Testis (tissue), 3 donors: ENCODE results near the gene THRSP. TPM values are rescaled to one million over a fixed set of nuclear protein-coding genes. Genes with fewer than 3 reads are reported as not detected.
A peak's percentile ranks its signal among the peaks of the same experiment; 100 is the strongest.
"Not testable (repeated sequence)": the region's sequence is repeated elsewhere in the genome, so short reads cannot be mapped to it uniquely, and the experiment has no call there.

Experiments used
- DNase-seq: peaks from one replicate; pipeline ENCODE4 v3.0.0-alpha.2; 2019
- H3K27ac ChIP-seq, 2 donors: fragments of 200-600 bp; sonication (generic); one replicate each; pipeline ENCODE4 v1.5.1; 2019
- H3K27me3 ChIP-seq: fragments of 200-600 bp; sonication (generic); one replicate; pipeline ENCODE4 v1.5.1; 2019
- H3K36me3 ChIP-seq: fragments of 200-600 bp; sonication (generic); one replicate; pipeline ENCODE4 v1.5.1; 2017; ENCODE audit warnings: low read depth; ENCODE audit errors: missing control alignments
- H3K4me1 ChIP-seq: fragments of 200-600 bp; sonication (generic); one replicate; pipeline ENCODE4 v1.5.1; 2019
- H3K4me3 ChIP-seq, 2 donors: fragments of 200-600 bp; sonication (generic); one replicate each; pipeline ENCODE4 v1.5.1; 2017 to 2019
- H3K9me3 ChIP-seq: fragments of 200-600 bp; sonication (generic); one replicate; pipeline ENCODE4 v1.5.1; 2017
- CTCF ChIP-seq, 3 experiments: fragments of 450-650 bp in 2 of 3; fragments of 200-600 bp in 1 of 3; sonication (generic) in 1 of 3; IDR thresholded peaks; one replicate each; pipeline ENCODE4 v1.5.1; 2016 to 2019; ENCODE audit warnings: antibody characterized with exemption in 3 of 3, mild to moderate bottlenecking in 2 of 3, moderate library complexity in 1 of 3
- POLR2A ChIP-seq: fragments of 450-650 bp; IDR thresholded peaks from one replicate; pipeline ENCODE4 v1.6.1; 2017; ENCODE audit warnings: antibody characterized with exemption, mild to moderate bottlenecking, moderate library complexity
- WGBS, 2 donors: methylation state at CpG; one replicate each; pipeline ENCODE4 v1.1.5; 2018; 5-methylcytosine and 5-hydroxymethylcytosine counted together
- intact Hi-C: fragments of 100-400 bp; cut with DNase I; formaldehyde crosslinking; loops from one replicate; pipeline ENCODE4 v1.15.1; 2023; ENCODE audit warnings: low total_unique reads
- polyA plus RNA-seq: library from polyadenylated mRNA; stranded (reverse); fragments of 350-450 nt; fragmentation: Illumina TruSeq; extraction: RNeasy Lipid Tissue Mini Kit (QIAGEN cat#74804); gene quantifications from one replicate; pipeline ENCODE4 v1.2.3, GENCODE V29; 2014; ENCODE audit warnings: low read depth, low replicate concordance; ENCODE audit not compliant: insufficient read depth
- total RNA-seq, 2 donors: library from RNA; depleted of rRNA; stranded (reverse); fragments of >200 nt; gene quantifications; one replicate each; pipeline ENCODE4 v1.2.3, GENCODE V29; 2016

THRSP gene
- total and polyA plus RNA-seq, 3 donors from 2014 or later: 0.31 to 0.37 TPM; not detected in 1

DNA sequence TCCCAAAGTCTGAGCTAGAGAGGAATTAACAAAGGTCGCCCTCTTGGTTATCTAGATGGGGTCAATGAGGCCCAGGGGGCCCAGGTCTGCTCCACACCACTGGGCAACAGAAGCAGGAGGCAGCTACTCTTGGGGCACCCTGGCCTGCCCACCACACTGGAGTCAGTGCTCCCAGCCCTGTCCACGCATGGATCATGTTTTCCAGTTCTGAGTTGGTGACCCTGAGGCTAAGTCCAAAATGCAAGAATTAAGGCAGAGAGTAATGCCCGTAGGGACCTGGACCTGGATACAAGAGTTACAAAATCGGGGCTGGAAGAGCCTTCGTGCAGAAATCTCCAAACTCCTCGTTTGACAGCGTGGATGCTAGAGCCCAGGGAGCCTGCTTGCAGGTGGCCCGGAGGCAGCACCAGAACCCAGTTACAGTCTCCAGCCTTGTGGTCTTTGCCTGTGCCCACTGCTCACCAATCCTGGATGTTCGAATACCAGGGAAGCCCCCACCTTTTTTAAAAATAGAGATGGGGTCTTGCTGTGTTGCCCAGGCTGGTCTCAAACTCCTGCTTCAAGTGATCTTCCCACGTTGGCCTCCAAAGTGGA lies 6.1 kb upstream of the THRSP start:
- 77 to 86% methylated on average over 10 of the region's 10 CpGs for WGBS, 2 donors
- Histone ChIP-seq H3K27ac (no peak overlapping the region), H3K36me3 (no peaks in the 10 kb centered on the region), H3K9me3 (no peaks in the 10 kb centered on the region), H3K27me3 (no peaks in the 10 kb centered on the region), H3K4me3 (no peak overlapping the region), H3K4me1 (peaks cover 10% of the 10 kb centered on the region)
- DNase-seq: no peak
- intact Hi-C loops: no loop called here
- TF ChIP-seq CTCF (IDR thresholded peaks at IDR 0.05) (no peak), POLR2A (no peak)

DNA sequence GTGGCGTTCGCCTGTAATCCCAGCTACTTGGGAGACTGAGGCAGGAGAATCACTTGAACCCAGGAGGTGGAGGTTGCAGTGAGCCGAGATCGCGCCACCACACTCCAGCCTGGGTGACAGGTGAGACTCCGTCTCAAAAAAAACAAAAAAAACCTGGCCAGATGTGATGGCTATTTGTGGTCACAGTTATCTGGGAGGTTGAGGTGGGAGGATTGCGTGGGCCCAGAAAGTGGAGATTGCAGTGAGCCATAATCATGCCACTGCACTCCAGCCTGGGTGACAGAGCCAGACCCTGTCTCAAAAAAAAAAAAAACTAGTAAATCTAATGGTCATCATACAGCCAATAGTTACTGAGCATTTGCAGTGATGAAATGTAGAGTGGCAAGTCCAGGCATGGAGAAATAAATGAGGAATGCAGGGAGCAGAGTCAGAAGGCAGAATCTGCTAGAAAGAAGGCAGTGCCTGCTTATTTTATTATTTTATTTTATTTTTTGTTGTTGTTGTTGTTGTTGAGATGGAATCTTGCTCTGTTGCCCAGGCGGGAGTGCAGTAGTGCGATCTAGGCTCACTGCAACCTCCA lies 3.8 kb upstream of the THRSP start:
- H3K36me3 ChIP-seq, H3K4me3 ChIP-seq, H3K9me3 ChIP-seq, DNase-seq, H3K27me3 ChIP-seq, H3K27ac ChIP-seq, intact Hi-C loops: not testable (repeated sequence)
- WGBS, 2 donors: 87 to 89% methylated on average over 9 of the region's 9 CpGs
- peaks cover 12% of the 10 kb centered on the region for H3K4me1 ChIP-seq

DNA sequence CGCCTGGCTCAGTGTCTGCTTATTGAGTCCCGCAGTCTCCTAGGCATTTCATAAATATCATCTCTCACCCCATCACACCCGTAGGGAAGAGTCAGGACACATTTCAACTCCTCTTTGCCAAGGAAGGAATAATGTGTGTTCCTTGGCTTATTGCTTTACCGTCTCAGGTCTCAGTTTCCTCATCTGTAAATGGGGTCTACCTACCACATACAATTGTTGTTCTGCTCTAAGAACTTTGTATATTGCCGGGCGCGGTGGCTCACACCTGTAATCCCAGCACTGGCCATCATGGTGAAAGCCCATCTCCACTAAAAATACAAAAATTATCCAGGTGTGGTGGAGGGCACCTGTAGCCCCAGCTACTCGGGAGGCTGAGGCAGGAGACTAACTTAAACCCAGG lies 3.1 kb upstream of the THRSP start:
- Histone ChIP-seq H3K4me3 (no peak overlapping the region), H3K4me1 (peaks cover 12% of the 10 kb centered on the region), H3K27ac (no peak overlapping the region), H3K36me3 (no peaks in the 10 kb centered on the region), H3K27me3 (no peaks in the 10 kb centered on the region), H3K9me3 (no peaks in the 10 kb centered on the region)
- TF ChIP-seq CTCF (IDR thresholded peaks at IDR 0.05): no peak
- no peak for TF ChIP-seq POLR2A
- intact Hi-C loops: no loop called here
- WGBS, 2 donors: 94 to 95% methylated on average over 8 of the region's 8 CpGs
- DNase-seq: no peak

- no peak overlapping the region for H3K4me3 ChIP-seq
- peaks cover 12% of the 10 kb centered on the region for H3K4me1 ChIP-seq
- TF ChIP-seq POLR2A (no peak), CTCF (IDR thresholded peaks at IDR 0.05) (no peak)
- H3K9me3 ChIP-seq: no peaks in the 10 kb centered on the region
- 57 to 62% methylated on average over 4 of the region's 4 CpGs for WGBS, 2 donors
- H3K27ac ChIP-seq: peak overlapping the region in 1 of 2 donors; percentile 25
- intact Hi-C loops: no loop called here
- H3K27me3 ChIP-seq: no peaks in the 10 kb centered on the region
- DNase-seq: peak; percentile 50
- H3K36me3 ChIP-seq: no peaks in the 10 kb centered on the region
Observed at GRCh38 chr11:78061088-78061920, 2.4 kb upstream of the THRSP start.

GRCh38 chr11:78061921-78062311 lies 1.7 kb upstream of the THRSP start:
- whole genome bisulfite sequencing, 2 donors: 60 to 69% methylated on average over 4 of the region's 4 CpGs
- DNase-seq: peak; percentile 29
- no peaks in the 10 kb centered on the region for H3K9me3 ChIP-seq
- H3K27me3 ChIP-seq: no peaks in the 10 kb centered on the region
- H3K36me3 ChIP-seq: no peaks in the 10 kb centered on the region
- intact Hi-C loops: no loop called here
- H3K4me1 ChIP-seq: peaks cover 12% of the 10 kb centered on the region
- H3K27ac ChIP-seq: peak overlapping the region in 1 of 2 donors; percentile 25
- no peak for TF ChIP-seq POLR2A
- TF ChIP-seq CTCF (IDR thresholded peaks at IDR 0.05): no peak
- H3K4me3 ChIP-seq: no peak overlapping the region
